ENCODE data around the gene KRTAP1-3.
"Not testable (repeated sequence)": the region's sequence is repeated elsewhere in the genome, so short reads cannot be mapped to it uniquely, and the experiment has no call there.

KRTAP1-3 gene

GRCh38 chr17:41012326-41013120 is 22.2 kb downstream of the KRTAP1-3 start:
- Histone ChIP-seq H3K4me3 (ENCODE audit: low read depth in 1 of 2, low read length in 2 of 2) (no peak overlapping the region), H3K36me3 (ENCODE audit: control insufficient read depth in 1 of 2, insufficient read depth in 2 of 2, low read length in 2 of 2) (no peaks in the 10 kb centered on the region), H3K4me1 (ENCODE audit: control insufficient read depth in 1 of 2, insufficient read depth in 2 of 2, low read length in 2 of 2) (no peaks in the 10 kb centered on the region), H3K27ac (ENCODE audit: low read depth, low read length) (no peak overlapping the region), H3K9ac (ENCODE audit: low read depth in 1 of 2, low read length in 2 of 2) (no peak overlapping the region), H3K27me3 (ENCODE audit: control insufficient read depth in 1 of 2, insufficient read depth in 2 of 2, low read length in 2 of 2) (no peaks in the 10 kb centered on the region), H3K9me3 (ENCODE audit: control insufficient read depth in 1 of 2, low read length in 2 of 2) (no peaks in the 10 kb centered on the region)

GRCh38 chr17:41010441-41010840 is 24.2 kb downstream of the KRTAP1-3 start:
- Histone ChIP-seq H3K4me1 (ENCODE audit: control insufficient read depth in 1 of 2, insufficient read depth in 2 of 2, low read length in 2 of 2) (no peaks in the 10 kb centered on the region), H3K36me3 (ENCODE audit: control insufficient read depth in 1 of 2, insufficient read depth in 2 of 2, low read length in 2 of 2) (no peaks in the 10 kb centered on the region), H3K27ac (ENCODE audit: low read depth, low read length) (no peak overlapping the region), H3K27me3 (ENCODE audit: control insufficient read depth in 1 of 2, insufficient read depth in 2 of 2, low read length in 2 of 2) (no peaks in the 10 kb centered on the region), H3K9ac (ENCODE audit: low read depth in 1 of 2, low read length in 2 of 2) (no peak overlapping the region), H3K4me3 (ENCODE audit: low read depth in 1 of 2, low read length in 2 of 2) (no peak overlapping the region), H3K9me3 (ENCODE audit: control insufficient read depth in 1 of 2, low read length in 2 of 2) (no peaks in the 10 kb centered on the region)

- Histone ChIP-seq H3K9me3 (ENCODE audit: control insufficient read depth in 1 of 2, low read length in 2 of 2) (no peaks in the 10 kb centered on the region), H3K27me3 (ENCODE audit: control insufficient read depth in 1 of 2, insufficient read depth in 2 of 2, low read length in 2 of 2) (no peaks in the 10 kb centered on the region), H3K36me3 (ENCODE audit: control insufficient read depth in 1 of 2, insufficient read depth in 2 of 2, low read length in 2 of 2) (no peaks in the 10 kb centered on the region), H3K27ac (ENCODE audit: low read depth, low read length) (no peak overlapping the region), H3K4me3 (ENCODE audit: low read depth in 1 of 2, low read length in 2 of 2) (no peak overlapping the region), H3K9ac (ENCODE audit: low read depth in 1 of 2, low read length in 2 of 2) (no peak overlapping the region), H3K4me1 (ENCODE audit: control insufficient read depth in 1 of 2, insufficient read depth in 2 of 2, low read length in 2 of 2) (no peaks in the 10 kb centered on the region)
Measured at GRCh38 chr17:41009936-41010335, 24.7 kb downstream of the KRTAP1-3 start.

- H3K27me3 ChIP-seq (ENCODE audit: control insufficient read depth in 1 of 2, insufficient read depth in 2 of 2, low read length in 2 of 2) = peaks cover 0 to 2% of the 10 kb centered on the region in 2 donors
- no peaks in the 10 kb centered on the region for H3K9me3 ChIP-seq (ENCODE audit: control insufficient read depth in 1 of 2, low read length in 2 of 2)
- H3K36me3 ChIP-seq (ENCODE audit: control insufficient read depth in 1 of 2, insufficient read depth in 2 of 2, low read length in 2 of 2) = no peaks in the 10 kb centered on the region
- no peak overlapping the region for H3K27ac ChIP-seq (ENCODE audit: low read depth, low read length)
- H3K4me1 ChIP-seq (ENCODE audit: control insufficient read depth in 1 of 2, insufficient read depth in 2 of 2, low read length in 2 of 2) = no peaks in the 10 kb centered on the region
- no peak overlapping the region for H3K9ac ChIP-seq (ENCODE audit: low read depth in 1 of 2, low read length in 2 of 2)
- no peak overlapping the region for H3K4me3 ChIP-seq (ENCODE audit: low read depth in 1 of 2, low read length in 2 of 2)
Measured at GRCh38 chr17:41009301-41009760, 25.3 kb downstream of the KRTAP1-3 start.

- Histone ChIP-seq H3K9me3 (ENCODE audit: control insufficient read depth in 1 of 2, low read length in 2 of 2) (no peaks in the 10 kb centered on the region), H3K4me3 (ENCODE audit: low read depth in 1 of 2, low read length in 2 of 2) (no peak within 1 kb of the TSS), H3K4me1 (ENCODE audit: control insufficient read depth in 1 of 2, insufficient read depth in 2 of 2, low read length in 2 of 2) (no peaks in the 10 kb centered on the region), H3K27ac (ENCODE audit: low read depth, low read length) (no peak within 1 kb of the TSS), H3K27me3 (ENCODE audit: control insufficient read depth in 1 of 2, insufficient read depth in 2 of 2, low read length in 2 of 2) (peaks cover 0 to 4% of the 10 kb centered on the region in 2 donors), H3K9ac (ENCODE audit: low read depth in 1 of 2, low read length in 2 of 2) (no peak within 1 kb of the TSS), H3K36me3 (ENCODE audit: control insufficient read depth in 1 of 2, insufficient read depth in 2 of 2, low read length in 2 of 2) (no peaks in the 10 kb centered on the region)
Measured at GRCh38 chr17:41008811-41009210, 25.9 kb downstream of the KRTAP1-3 start, which contains the start of gene KRTAP3-1. Gene KRTAP3-1, minus strand, starts transcription at chr17:41009128. Its CDS starts 54 bp downstream, at chr17:41009074.

GRCh38 chr17:41004397-41004796 is 30.3 kb downstream of the KRTAP1-3 start:
- no peak overlapping the region for H3K27ac ChIP-seq (ENCODE audit: low read depth, low read length)
- H3K4me1 ChIP-seq (ENCODE audit: control insufficient read depth in 1 of 2, insufficient read depth in 2 of 2, low read length in 2 of 2) = no peaks in the 10 kb centered on the region
- peaks cover 0 to 9% of the 10 kb centered on the region in 2 donors for H3K27me3 ChIP-seq (ENCODE audit: control insufficient read depth in 1 of 2, insufficient read depth in 2 of 2, low read length in 2 of 2)
- no peak overlapping the region for H3K9ac ChIP-seq (ENCODE audit: low read depth in 1 of 2, low read length in 2 of 2)
- H3K9me3 ChIP-seq (ENCODE audit: control insufficient read depth in 1 of 2, low read length in 2 of 2) = no peaks in the 10 kb centered on the region
- H3K36me3 ChIP-seq (ENCODE audit: control insufficient read depth in 1 of 2, insufficient read depth in 2 of 2, low read length in 2 of 2) = no peaks in the 10 kb centered on the region
- no peak overlapping the region for H3K4me3 ChIP-seq (ENCODE audit: low read depth in 1 of 2, low read length in 2 of 2)

GRCh38 chr17:41003926-41004325 is 30.7 kb downstream of the KRTAP1-3 start:
- no peaks in the 10 kb centered on the region for H3K36me3 ChIP-seq (ENCODE audit: control insufficient read depth in 1 of 2, insufficient read depth in 2 of 2, low read length in 2 of 2)
- no peak overlapping the region for H3K9ac ChIP-seq (ENCODE audit: low read depth in 1 of 2, low read length in 2 of 2)
- H3K27ac ChIP-seq (ENCODE audit: low read depth, low read length) = no peak overlapping the region
- no peak overlapping the region for H3K4me3 ChIP-seq (ENCODE audit: low read depth in 1 of 2, low read length in 2 of 2)
- H3K4me1 ChIP-seq (ENCODE audit: control insufficient read depth in 1 of 2, insufficient read depth in 2 of 2, low read length in 2 of 2) = no peaks in the 10 kb centered on the region
- peaks cover 0 to 9% of the 10 kb centered on the region in 2 donors for H3K27me3 ChIP-seq (ENCODE audit: control insufficient read depth in 1 of 2, insufficient read depth in 2 of 2, low read length in 2 of 2)
- no peaks in the 10 kb centered on the region for H3K9me3 ChIP-seq (ENCODE audit: control insufficient read depth in 1 of 2, low read length in 2 of 2)

- Histone ChIP-seq H3K9me3 (ENCODE audit: control insufficient read depth in 1 of 2, low read length in 2 of 2) (no peaks in the 10 kb centered on the region), H3K27me3 (ENCODE audit: control insufficient read depth in 1 of 2, insufficient read depth in 2 of 2, low read length in 2 of 2) (peaks cover 0 to 9% of the 10 kb centered on the region in 2 donors), H3K27ac (ENCODE audit: low read depth, low read length) (no peak overlapping the region), H3K9ac (ENCODE audit: low read depth in 1 of 2, low read length in 2 of 2) (no peak overlapping the region), H3K36me3 (ENCODE audit: control insufficient read depth in 1 of 2, insufficient read depth in 2 of 2, low read length in 2 of 2) (no peaks in the 10 kb centered on the region), H3K4me1 (ENCODE audit: control insufficient read depth in 1 of 2, insufficient read depth in 2 of 2, low read length in 2 of 2) (no peaks in the 10 kb centered on the region), H3K4me3 (ENCODE audit: low read depth in 1 of 2, low read length in 2 of 2) (no peak overlapping the region)
Measured at GRCh38 chr17:41002814-41003213, 31.9 kb downstream of the KRTAP1-3 start.

- Histone ChIP-seq H3K9me3 (ENCODE audit: control insufficient read depth in 1 of 2, low read length in 2 of 2) (no peaks in the 10 kb centered on the region), H3K27me3 (ENCODE audit: control insufficient read depth in 1 of 2, insufficient read depth in 2 of 2, low read length in 2 of 2) (peaks cover 0 to 9% of the 10 kb centered on the region in 2 donors), H3K4me1 (ENCODE audit: control insufficient read depth in 1 of 2, insufficient read depth in 2 of 2, low read length in 2 of 2) (no peaks in the 10 kb centered on the region), H3K36me3 (ENCODE audit: control insufficient read depth in 1 of 2, insufficient read depth in 2 of 2, low read length in 2 of 2) (no peaks in the 10 kb centered on the region), H3K4me3 (ENCODE audit: low read depth in 1 of 2, low read length in 2 of 2) (no peak overlapping the region), H3K9ac (ENCODE audit: low read depth in 1 of 2, low read length in 2 of 2) (no peak overlapping the region), H3K27ac (ENCODE audit: low read depth, low read length) (no peak overlapping the region)
Measured at GRCh38 chr17:41001795-41002194, 32.9 kb downstream of the KRTAP1-3 start.

- H3K27me3 ChIP-seq (ENCODE audit: control insufficient read depth in 1 of 2, insufficient read depth in 2 of 2, low read length in 2 of 2); H3K4me1 ChIP-seq (ENCODE audit: control insufficient read depth in 1 of 2, insufficient read depth in 2 of 2, low read length in 2 of 2); H3K9ac ChIP-seq (ENCODE audit: low read depth in 1 of 2, low read length in 2 of 2); H3K9me3 ChIP-seq (ENCODE audit: control insufficient read depth in 1 of 2, low read length in 2 of 2); H3K4me3 ChIP-seq (ENCODE audit: low read depth in 1 of 2, low read length in 2 of 2); H3K27ac ChIP-seq (ENCODE audit: low read depth, low read length); H3K36me3 ChIP-seq (ENCODE audit: control insufficient read depth in 1 of 2, insufficient read depth in 2 of 2, low read length in 2 of 2): not testable (repeated sequence)
Measured at GRCh38 chr17:40999563-40999962, 35.1 kb downstream of the KRTAP1-3 start, which contains the start of gene KRTAP3-2. Gene KRTAP3-2, minus strand, starts transcription at chr17:40999906. Its CDS starts 53 bp downstream, at chr17:40999853.
